WTC11 (cell line): ENCODE measurements around the gene GPR18. TPM values are rescaled to one million over a fixed set of nuclear protein-coding genes. Genes with fewer than 3 reads are reported as not detected.

Experiments
- ATAC-seq: fragments of 200-7000 bp; cut with Tn5 transposase; 2 replicates; pipeline ENCODE4 v1.10.0; 2021; ENCODE audit warnings: mild to moderate bottlenecking, moderate library complexity
- CTCF ChIA-PET: fragments of 300-600 bp; sonication (Branson Sonifier 250); formaldehyde crosslinking; loops from one replicate; lab custom pipeline; 2021; ENCODE audit warnings: antibody characterized with exemption; lab: Charles Lee
- POLR2A ChIA-PET: fragments of 350-600 bp; sonication (Branson Sonifier 250); formaldehyde crosslinking; loops from one replicate; lab custom pipeline; 2021; ENCODE audit warnings: antibody characterized with exemption; lab: Charles Lee
- DNase-seq: peaks from one replicate; pipeline ENCODE4 v3.0.0; 2021; ENCODE audit warnings: low spot score
- H3K27ac Mint-ChIP-seq: 2 replicates; pipeline ENCODE4 v1.8.0; 2021; ENCODE audit warnings: mixed read lengths
- H3K27me3 Mint-ChIP-seq: 2 replicates; pipeline ENCODE4 v1.8.0; 2021; ENCODE audit warnings: low read depth, mild to moderate bottlenecking, moderate library complexity, mixed read lengths
- H3K36me3 Mint-ChIP-seq: 2 replicates; pipeline ENCODE4 v1.8.0; 2021; ENCODE audit warnings: mixed read lengths
- H3K4me1 Mint-ChIP-seq: 2 replicates; pipeline ENCODE4 v1.8.0; 2022; ENCODE audit warnings: mixed read lengths
- H3K4me3 Mint-ChIP-seq: 2 replicates; pipeline ENCODE4 v1.8.0; 2021; ENCODE audit warnings: mild to moderate bottlenecking, moderate library complexity, mixed read lengths
- H3K9me3 Mint-ChIP-seq: 2 replicates; pipeline ENCODE4 v1.8.0; 2021; ENCODE audit warnings: mixed read lengths
- ATF1 ChIP-seq: sonication (generic); formaldehyde crosslinking; IDR thresholded peaks from 2 replicates; pipeline ENCODE4 v1.8.1; 2023; ENCODE audit warnings: mild to moderate bottlenecking, moderate library complexity, missing genetic modification reagents
- ATF3 ChIP-seq: sonication (generic); formaldehyde crosslinking; conservative IDR thresholded peaks from 2 replicates; pipeline ENCODE4 v1.8.1; 2022; ENCODE audit warnings: mild to moderate bottlenecking, missing genetic modification reagents
- CDX4 ChIP-seq: fragments of 250-450 bp; sonication (Bioruptor Pico); IDR thresholded peaks from 2 replicates; pipeline ENCODE4 v1.9.0; 2021; ENCODE audit warnings: moderate library complexity, mild to moderate bottlenecking, inconsistent platforms, borderline replicate concordance
- E2F1 ChIP-seq: sonication (generic); formaldehyde crosslinking; IDR thresholded peaks from 2 replicates; pipeline ENCODE4 v1.8.0; 2022; ENCODE audit warnings: mild to moderate bottlenecking, missing genetic modification reagents
- ERG ChIP-seq: fragments of 250-450 bp; sonication (Bioruptor Pico); IDR thresholded peaks from 2 replicates; pipeline ENCODE4 v1.8.0; 2021; ENCODE audit warnings: mild to moderate bottlenecking
- ESRRA ChIP-seq: sonication (generic); formaldehyde crosslinking; IDR thresholded peaks from 2 replicates; pipeline ENCODE4 v1.8.1; 2022; ENCODE audit warnings: mild to moderate bottlenecking, missing genetic modification reagents, borderline replicate concordance
- FOXJ3 ChIP-seq: sonication (generic); formaldehyde crosslinking; IDR thresholded peaks from 2 replicates; pipeline ENCODE4 v1.9.0; 2021; ENCODE audit warnings: missing genetic modification reagents, mild to moderate bottlenecking, borderline replicate concordance
- GABPB1 ChIP-seq: sonication (generic); formaldehyde crosslinking; IDR thresholded peaks from 2 replicates; pipeline ENCODE4 v1.8.1; 2023; ENCODE audit warnings: mild to moderate bottlenecking, missing genetic modification reagents
- JUN ChIP-seq: sonication (generic); formaldehyde crosslinking; IDR thresholded peaks from 2 replicates; pipeline ENCODE4 v1.8.0; 2023; ENCODE audit warnings: mild to moderate bottlenecking, missing genetic modification reagents
- KAT7 ChIP-seq: sonication (generic); formaldehyde crosslinking; IDR thresholded peaks from 2 replicates; pipeline ENCODE4 v1.8.1; 2023; ENCODE audit warnings: missing genetic modification reagents, mild to moderate bottlenecking, borderline replicate concordance
- NFE2L1 ChIP-seq: sonication (generic); formaldehyde crosslinking; IDR thresholded peaks from 2 replicates; pipeline ENCODE4 v1.8.1; 2023; ENCODE audit warnings: missing genetic modification reagents
- SP1 ChIP-seq: sonication (generic); formaldehyde crosslinking; conservative IDR thresholded peaks from 2 replicates; pipeline ENCODE4 v1.8.1; 2022; ENCODE audit warnings: missing genetic modification reagents
- STAT6 ChIP-seq: sonication (generic); formaldehyde crosslinking; conservative IDR thresholded peaks from 2 replicates; pipeline ENCODE4 v1.8.1; 2023; ENCODE audit warnings: mild to moderate bottlenecking, low read depth, missing genetic modification reagents, moderate library complexity
- ZMAT4 ChIP-seq: fragments of 250-450 bp; sonication (Bioruptor Pico); IDR thresholded peaks from 2 replicates; pipeline ENCODE4 v1.9.0; 2021; ENCODE audit warnings: mild to moderate bottlenecking
- ZNF423 ChIP-seq: fragments of 250-450 bp; sonication (Bioruptor Pico); IDR thresholded peaks from 2 replicates; pipeline ENCODE4 v2.1.2; 2022; ENCODE audit warnings: mild to moderate bottlenecking, moderate library complexity
- total RNA-seq: library from RNA; stranded (reverse); gene quantifications from 3 replicates; pipeline ENCODE4 v1.2.3, GENCODE V29; 2021
- TF ChIP-seq, protein P1 (sequence below): sonication (generic); formaldehyde crosslinking; IDR thresholded peaks from 2 replicates; pipeline ENCODE4 v1.8.1; 2023; ENCODE audit warnings: mild to moderate bottlenecking, missing genetic modification reagents, moderate library complexity
- TF ChIP-seq, protein P2 (sequence below): sonication (generic); formaldehyde crosslinking; IDR thresholded peaks from 2 replicates; pipeline ENCODE4 v1.8.0; 2023; ENCODE audit warnings: mild to moderate bottlenecking, missing genetic modification reagents

The GPR18 gene
- total RNA-seq, 1 experiment from 2014 or later, result 0.09 TPM

- H3K9me3 Mint-ChIP-seq, result peaks cover 3% of the 10 kb centered on the region; the same call in 1 of the 2 replicates
- DNase-seq, result no peak
- TF ChIP-seq NFE2L1 (CRISPR knock-in tag) (no peak), CDX4 (no peak), ERG (CRISPR knock-in tag) (no peak), FOXJ3 (CRISPR knock-in tag) (no peak), JUN (CRISPR knock-in tag) (no peak), ATF1 (no peak), KAT7 (CRISPR knock-in tag) (no peak)
- TF ChIP-seq, protein P1, sequence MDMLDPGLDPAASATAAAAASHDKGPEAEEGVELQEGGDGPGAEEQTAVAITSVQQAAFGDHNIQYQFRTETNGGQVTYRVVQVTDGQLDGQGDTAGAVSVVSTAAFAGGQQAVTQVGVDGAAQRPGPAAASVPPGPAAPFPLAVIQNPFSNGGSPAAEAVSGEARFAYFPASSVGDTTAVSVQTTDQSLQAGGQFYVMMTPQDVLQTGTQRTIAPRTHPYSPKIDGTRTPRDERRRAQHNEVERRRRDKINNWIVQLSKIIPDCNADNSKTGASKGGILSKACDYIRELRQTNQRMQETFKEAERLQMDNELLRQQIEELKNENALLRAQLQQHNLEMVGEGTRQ (CRISPR knock-in tag), result no peak
Measured at GRCh38 chr13:99227909-99228688, 30.1 kb downstream of the GPR18 start.

DNA sequence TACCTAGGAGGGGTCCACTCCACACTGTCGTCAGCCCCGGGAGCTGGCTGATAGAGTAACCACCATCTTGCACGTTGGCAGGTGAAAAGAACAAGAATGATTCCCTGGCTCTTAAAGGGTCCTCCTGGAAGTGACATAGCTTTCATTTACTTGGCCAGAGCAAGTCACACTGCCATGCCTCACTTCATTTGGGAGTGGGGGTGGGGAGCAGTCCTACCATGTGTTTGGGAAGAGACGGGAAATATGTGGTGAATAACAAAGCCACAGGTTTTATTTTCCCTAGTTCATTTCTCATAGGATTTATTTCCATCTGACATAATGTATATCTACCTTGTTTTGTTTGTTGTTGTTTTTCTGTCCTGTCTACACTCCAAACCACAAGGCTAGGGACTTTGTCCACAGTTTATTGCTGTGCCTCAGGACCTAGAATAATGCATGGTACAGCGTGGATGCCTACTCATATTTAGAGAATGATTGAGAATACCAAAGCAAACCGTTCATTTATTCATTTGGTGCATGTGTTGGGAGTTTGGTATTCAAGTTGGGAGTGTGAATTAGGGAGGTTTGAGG lies 30.8 kb downstream of the GPR18 start:
- peak overlapping the region; percentile 41 for H3K27ac Mint-ChIP-seq
- H3K9me3 Mint-ChIP-seq, result peaks cover 4% of the 10 kb centered on the region; the same call in 1 of the 2 replicates
- H3K27me3 Mint-ChIP-seq, result no peaks in the 10 kb centered on the region
- DNase-seq (no peak), ATAC-seq (no peak)
- TF ChIP-seq ATF3 (no peak), STAT6 (no peak), ESRRA (CRISPR knock-in tag) (no peak), SP1 (CRISPR knock-in tag) (no peak), GABPB1 (CRISPR knock-in tag) (no peak), ZMAT4 (CRISPR knock-in tag) (no peak), E2F1 (CRISPR knock-in tag) (no peak), ZNF423 (CRISPR knock-in tag) (no peak)
- TF ChIP-seq, protein P1 (CRISPR knock-in tag), result no peak
- TF ChIP-seq, protein P2, sequence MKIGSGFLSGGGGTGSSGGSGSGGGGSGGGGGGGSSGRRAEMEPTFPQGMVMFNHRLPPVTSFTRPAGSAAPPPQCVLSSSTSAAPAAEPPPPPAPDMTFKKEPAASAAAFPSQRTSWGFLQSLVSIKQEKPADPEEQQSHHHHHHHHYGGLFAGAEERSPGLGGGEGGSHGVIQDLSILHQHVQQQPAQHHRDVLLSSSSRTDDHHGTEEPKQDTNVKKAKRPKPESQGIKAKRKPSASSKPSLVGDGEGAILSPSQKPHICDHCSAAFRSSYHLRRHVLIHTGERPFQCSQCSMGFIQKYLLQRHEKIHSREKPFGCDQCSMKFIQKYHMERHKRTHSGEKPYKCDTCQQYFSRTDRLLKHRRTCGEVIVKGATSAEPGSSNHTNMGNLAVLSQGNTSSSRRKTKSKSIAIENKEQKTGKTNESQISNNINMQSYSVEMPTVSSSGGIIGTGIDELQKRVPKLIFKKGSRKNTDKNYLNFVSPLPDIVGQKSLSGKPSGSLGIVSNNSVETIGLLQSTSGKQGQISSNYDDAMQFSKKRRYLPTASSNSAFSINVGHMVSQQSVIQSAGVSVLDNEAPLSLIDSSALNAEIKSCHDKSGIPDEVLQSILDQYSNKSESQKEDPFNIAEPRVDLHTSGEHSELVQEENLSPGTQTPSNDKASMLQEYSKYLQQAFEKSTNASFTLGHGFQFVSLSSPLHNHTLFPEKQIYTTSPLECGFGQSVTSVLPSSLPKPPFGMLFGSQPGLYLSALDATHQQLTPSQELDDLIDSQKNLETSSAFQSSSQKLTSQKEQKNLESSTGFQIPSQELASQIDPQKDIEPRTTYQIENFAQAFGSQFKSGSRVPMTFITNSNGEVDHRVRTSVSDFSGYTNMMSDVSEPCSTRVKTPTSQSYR (CRISPR knock-in tag), result no peak
- H3K36me3 Mint-ChIP-seq, result peaks cover 4% of the 10 kb centered on the region; the same call in 1 of the 2 replicates
- POLR2A ChIA-PET, result interaction anchor here (0.6 kb wide), 1 partner anchor 193 kb away, joined by 4 read pairs; no protein-coding TSS in a partner anchor
- CTCF ChIA-PET, result interaction anchor here (0.6 kb wide), 1 partner anchor 98 kb away, joined by 4 read pairs; no protein-coding TSS in a partner anchor
- no peak overlapping the region for H3K4me3 Mint-ChIP-seq
- peaks cover 30% of the 10 kb centered on the region for H3K4me1 Mint-ChIP-seq

More at GRCh38 chr13:99227909-99228688, 30.1 kb downstream of the GPR18 start:
- peaks cover 30% of the 10 kb centered on the region for H3K4me1 Mint-ChIP-seq
- no peak for ATAC-seq
- peaks cover 2% of the 10 kb centered on the region; the same call in 1 of the 2 replicates for H3K36me3 Mint-ChIP-seq
- peak overlapping the region; percentile 41 for H3K27ac Mint-ChIP-seq
- ChIA-PET CTCF (interaction anchor here (0.6 kb wide), 1 partner anchor 97 kb away, joined by 4 read pairs; no protein-coding TSS in a partner anchor), POLR2A (no interaction called here)
- no peaks in the 10 kb centered on the region for H3K27me3 Mint-ChIP-seq
- no peak overlapping the region for H3K4me3 Mint-ChIP-seq
